Measurements from ENCODE around the gene SMIM41. TPM values are rescaled to one million over a fixed set of nuclear protein-coding genes. Genes with fewer than 3 reads are reported as not detected.

SMIM41 gene
- polyA plus RNA-seq, 3 donors: 0.36 to 0.96 (median 0.39) TPM

DNA sequence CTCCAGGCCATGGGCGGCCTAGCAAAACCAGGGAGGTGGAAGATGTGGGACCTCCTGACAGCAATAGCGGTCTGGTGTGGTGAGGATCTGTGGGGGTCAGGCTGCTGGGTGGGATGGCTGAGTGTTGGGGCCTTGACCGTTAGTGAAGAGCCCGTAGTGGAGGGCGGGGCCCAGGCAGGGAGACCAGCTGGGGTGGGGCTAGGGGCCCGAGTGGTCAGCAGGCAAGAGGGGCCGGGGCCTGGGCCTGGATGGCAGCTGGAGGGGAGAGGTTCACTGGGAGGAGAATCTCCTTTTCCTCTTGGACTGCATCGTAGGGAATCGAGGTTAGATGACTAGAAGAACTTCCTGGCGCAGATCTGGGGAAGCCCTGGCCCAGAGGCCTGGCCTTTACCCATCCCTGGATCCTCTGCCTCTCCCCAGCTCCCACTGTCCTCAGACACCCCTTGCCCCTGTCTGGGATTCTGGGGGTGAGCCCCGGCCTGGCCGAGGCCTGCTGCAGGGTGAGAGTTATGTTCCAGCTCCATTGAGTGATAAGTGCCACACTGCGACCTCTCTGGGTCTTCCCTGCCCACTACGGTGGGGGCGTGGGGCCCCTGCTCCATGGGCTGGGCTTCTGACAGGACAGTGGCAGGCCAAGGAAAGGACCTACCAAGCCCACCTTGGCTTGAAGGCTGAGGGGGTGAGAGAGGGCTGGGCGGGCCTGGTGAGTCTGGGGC is 65.2 kb downstream of the SMIM41 start:
- DNase-seq (ENCODE audit: low read depth in 3 of 3, low spot score in 2 of 3): no peak

- no peak for DNase-seq (ENCODE audit: low read depth in 3 of 3, low spot score in 2 of 3)
Observed at GRCh38 chr12:52145228-52146088, 66.0 kb downstream of the SMIM41 start.

DNA sequence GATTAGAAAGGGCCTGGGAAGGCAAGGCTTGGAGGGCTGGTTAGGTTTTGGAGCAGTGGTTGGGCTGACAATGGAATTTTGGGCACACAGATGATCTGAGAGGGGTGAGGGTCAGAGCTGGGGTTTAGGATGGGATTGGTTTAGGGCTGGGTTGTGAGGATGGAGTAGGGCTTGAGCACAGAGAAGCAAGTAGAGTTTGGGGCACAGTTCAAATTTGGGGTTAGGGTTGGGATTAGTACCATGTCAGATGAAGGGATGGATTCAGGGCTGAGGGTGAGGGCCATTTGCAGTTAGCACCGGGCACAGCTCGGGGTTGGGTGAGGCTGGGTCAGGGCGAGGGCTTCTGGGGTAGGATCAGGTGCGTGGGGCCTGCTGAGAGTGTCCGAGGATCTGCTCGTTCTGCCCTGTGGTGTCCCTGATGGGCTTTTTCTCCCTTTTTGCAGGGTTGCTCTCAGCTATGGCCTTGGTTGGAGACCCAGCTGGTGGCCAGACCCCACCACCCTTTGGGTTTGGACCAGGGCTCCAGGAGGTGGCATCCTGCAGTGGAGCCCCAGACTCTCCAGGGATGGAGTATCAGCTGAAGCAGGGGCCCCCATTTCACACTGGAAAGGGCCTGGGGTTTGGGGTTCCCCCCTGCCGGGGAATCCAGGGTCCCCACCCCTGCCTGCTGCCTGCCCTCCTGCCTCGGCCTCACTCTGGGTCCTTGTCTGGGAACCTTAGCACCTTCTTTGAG is 66.8 kb downstream of the SMIM41 start:
- no peak for DNase-seq (ENCODE audit: low read depth in 3 of 3, low spot score in 2 of 3)

GRCh38 chr12:52146822-52147366 is 67.4 kb downstream of the SMIM41 start:
- DNase-seq (ENCODE audit: low read depth in 3 of 3, low spot score in 2 of 3): no peak

- DNase-seq (ENCODE audit: low read depth in 3 of 3, low spot score in 2 of 3): no peak
Observed at GRCh38 chr12:52147367-52147963, 68.0 kb downstream of the SMIM41 start.

GRCh38 chr12:52147964-52148463 is 68.5 kb downstream of the SMIM41 start:
- DNase-seq (ENCODE audit: low read depth in 3 of 3, low spot score in 2 of 3): no peak

GRCh38 chr12:52148464-52149181 is 69.1 kb downstream of the SMIM41 start:
- no peak for DNase-seq (ENCODE audit: low read depth in 3 of 3, low spot score in 2 of 3)

DNA sequence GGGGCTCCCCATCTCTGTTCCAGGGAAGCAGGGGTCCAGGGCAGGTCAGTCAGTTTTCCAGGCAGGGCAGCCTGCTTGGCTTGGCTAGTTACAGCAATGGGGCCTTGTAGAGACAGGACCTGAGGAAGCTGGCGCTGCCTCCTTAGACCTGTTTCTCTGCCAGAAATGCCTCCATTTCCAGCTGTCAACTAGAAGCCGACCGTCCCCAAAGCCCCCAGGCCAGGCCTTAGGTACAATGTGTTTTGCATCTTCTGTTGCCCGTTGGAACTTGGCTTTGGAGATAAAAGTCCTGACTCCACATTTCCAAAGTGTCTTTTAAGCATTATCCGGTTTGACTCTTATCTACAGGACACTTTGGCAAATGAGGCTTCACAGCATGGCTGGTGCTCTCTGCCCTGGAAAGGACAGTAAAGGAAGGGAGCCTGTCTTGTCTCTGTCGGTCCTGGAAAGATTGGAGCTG is 69.7 kb downstream of the SMIM41 start:
- DNase-seq (ENCODE audit: low read depth in 3 of 3, low spot score in 2 of 3): no peak

- DNase-seq (ENCODE audit: low read depth in 3 of 3, low spot score in 2 of 3): no peak
Observed at GRCh38 chr12:52149651-52150241, 70.2 kb downstream of the SMIM41 start.

DNA sequence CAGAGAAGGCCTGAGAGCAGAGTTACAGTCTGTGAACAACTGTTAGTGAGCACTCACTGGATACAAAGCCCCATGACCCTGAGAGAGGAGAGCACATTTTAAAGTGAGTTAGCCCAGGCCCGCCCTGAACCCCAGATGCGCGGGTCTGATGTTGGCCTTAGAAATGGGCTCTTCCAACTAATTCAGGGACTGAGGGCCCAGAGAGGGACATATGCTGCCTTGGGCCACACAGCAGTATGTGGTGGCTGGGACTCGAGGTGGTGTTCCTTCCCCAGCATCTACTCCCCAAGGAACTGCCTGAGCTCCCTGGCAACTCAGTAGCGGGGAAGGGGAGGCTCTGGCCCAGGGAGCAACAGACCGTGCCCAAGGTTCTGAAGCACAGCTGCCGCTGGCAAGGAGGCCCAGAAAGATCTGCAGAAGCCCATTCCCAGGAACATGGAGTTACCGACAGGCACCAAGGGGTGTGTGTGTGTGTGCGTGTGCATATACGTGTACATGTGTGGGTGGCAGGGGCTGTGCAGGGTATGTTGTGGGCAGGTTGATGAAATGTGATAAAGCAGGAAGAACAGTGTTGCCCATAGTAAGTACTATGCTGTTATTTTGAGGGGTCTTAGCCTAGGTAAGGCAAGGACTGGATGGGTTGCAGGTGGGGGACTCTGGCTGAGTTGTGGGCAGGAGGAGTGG is 71.8 kb downstream of the SMIM41 start:
- no peak for DNase-seq (ENCODE audit: low read depth in 3 of 3, low spot score in 2 of 3)

DNA sequence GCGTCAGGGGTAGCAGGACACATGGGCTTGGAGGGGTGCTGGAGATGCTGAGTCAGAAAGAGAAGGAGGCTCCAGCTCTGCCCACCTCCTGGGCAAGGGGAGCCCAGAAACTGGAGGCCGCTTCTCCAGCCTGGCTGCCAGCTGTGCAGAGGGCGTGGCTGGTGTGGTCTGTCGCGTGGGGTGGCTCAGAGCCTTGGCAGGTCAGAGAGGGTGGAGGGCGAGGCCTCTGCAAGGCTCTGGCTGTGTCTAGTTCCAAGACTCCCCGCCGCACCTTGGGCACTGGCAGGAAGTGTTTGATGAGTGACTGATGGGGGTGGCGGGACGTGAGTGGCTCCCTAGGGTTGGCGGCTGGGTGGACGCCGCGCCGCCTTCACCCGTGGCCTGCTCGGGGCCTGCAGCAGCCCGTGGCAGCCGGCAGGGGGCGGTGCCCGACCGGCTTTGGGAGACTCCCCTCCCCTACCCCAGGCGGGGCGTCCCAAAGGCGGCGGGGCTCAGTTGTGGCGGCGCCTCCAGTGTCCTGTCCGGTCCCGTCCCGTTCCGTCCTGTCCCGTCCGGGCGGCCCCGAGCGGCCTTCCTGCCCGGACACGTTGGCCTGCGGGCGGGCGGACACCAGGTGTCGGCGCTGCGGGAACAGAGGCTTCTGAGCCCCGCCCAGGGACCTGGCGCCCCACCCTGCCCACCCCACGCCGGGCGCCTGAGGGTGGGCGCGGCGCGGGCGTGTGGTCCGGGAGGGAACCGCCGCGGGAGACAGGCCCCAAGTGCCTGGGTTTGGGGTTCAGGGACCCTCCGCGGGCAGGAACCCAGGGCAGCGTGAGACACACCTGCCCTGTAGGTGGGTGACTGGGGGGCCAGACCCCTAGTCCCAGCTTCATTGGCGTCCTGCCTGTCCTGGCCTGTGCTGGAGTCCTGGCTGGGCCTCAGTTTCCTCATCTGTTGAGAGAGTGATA is 72.6 kb downstream of the SMIM41 start:
- DNase-seq (ENCODE audit: low read depth in 3 of 3, low spot score in 2 of 3): no peak

- no peak for DNase-seq (ENCODE audit: low read depth in 3 of 3, low spot score in 2 of 3)
Observed at GRCh38 chr12:52152905-52153317, 73.4 kb downstream of the SMIM41 start.

DNA sequence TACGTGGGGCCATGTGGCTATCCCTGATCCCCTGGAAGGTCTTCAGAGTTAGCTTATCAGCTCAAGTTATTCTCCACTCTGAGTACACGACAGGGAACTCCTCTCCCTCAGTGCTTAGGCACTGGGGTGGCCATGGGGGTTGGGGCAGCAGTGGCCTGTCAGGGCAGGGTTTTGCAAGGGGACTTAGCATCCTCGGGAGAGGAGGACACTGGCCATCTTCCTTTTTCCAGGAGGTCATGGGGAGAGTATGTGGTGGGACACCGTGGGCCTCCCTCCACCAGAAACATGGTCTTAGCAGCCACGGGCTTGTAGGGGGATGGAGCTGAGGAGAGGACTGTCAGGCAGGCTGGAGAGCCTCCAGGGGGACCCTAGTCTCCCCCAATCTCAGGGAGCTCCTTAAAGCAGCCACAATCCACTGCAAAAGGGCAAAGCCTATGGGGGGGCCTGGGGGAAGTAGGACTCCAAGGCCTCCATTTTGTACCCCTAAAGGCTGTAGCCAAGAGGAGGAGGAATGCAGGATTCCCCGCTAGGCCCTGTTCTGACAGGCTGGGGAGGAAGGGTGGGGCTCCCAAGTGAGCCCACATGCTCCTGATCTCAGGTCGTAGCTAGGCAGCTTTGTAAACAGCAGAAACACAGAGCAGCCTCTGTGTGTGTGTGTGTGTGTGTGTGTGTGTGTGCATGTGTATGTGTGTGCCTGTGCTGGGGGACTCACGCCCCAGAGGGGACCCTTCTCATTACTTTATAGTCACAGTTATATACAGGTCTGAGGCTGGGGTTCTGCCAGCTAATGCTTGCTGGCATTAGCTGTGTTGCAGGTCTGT is 75.8 kb downstream of the SMIM41 start:
- no peak for DNase-seq (ENCODE audit: low read depth in 3 of 3, low spot score in 2 of 3)

GRCh38 chr12:52156311-52156710 is 76.8 kb downstream of the SMIM41 start:
- no peak for DNase-seq (ENCODE audit: low read depth in 3 of 3, low spot score in 2 of 3)

GRCh38 chr12:52156757-52157565 is 77.5 kb downstream of the SMIM41 start:
- no peak for DNase-seq (ENCODE audit: low read depth in 3 of 3, low spot score in 2 of 3)

Data from right renal cortex interstitium (tissue), 3 donors.